ENCODE results near the gene EOLA2.

Gene EOLA2

DNA sequence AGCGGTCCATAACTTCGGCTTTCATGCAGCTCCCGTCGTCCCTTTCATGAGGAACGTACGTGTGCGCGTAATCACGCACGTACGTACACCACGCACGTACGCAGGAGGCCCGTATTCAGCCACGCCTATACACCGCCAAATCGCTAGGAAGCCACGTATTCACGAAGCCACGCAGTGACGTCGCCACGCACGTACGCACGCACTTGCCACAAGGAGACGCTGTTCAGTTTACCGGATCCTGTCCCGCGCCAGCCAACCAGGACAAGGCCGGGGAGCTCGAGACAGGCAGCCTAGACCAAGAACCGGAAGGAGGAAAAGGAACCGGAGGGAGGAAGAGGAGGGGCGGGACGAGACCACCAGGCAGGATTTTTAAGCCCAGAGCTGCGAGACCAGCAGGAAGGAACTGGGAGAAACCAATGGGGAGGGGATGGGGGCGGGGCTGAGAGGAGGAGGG lies at the start of gene EOLA2:
Gene EOLA2 (minus strand): TSS at position 65 of the 454 bp plus-strand sequence. CDS start 4,617 bp downstream, outside the sequence.
- DNase-seq (ENCODE audit: extremely low read depth, low read depth) = peak; percentile 94
- peak within 1 kb of the TSS; percentile 88 for H3K4me3 ChIP-seq (replicated peaks; ENCODE audit: low read depth, low read length)
- TF ChIP-seq, protein P1, sequence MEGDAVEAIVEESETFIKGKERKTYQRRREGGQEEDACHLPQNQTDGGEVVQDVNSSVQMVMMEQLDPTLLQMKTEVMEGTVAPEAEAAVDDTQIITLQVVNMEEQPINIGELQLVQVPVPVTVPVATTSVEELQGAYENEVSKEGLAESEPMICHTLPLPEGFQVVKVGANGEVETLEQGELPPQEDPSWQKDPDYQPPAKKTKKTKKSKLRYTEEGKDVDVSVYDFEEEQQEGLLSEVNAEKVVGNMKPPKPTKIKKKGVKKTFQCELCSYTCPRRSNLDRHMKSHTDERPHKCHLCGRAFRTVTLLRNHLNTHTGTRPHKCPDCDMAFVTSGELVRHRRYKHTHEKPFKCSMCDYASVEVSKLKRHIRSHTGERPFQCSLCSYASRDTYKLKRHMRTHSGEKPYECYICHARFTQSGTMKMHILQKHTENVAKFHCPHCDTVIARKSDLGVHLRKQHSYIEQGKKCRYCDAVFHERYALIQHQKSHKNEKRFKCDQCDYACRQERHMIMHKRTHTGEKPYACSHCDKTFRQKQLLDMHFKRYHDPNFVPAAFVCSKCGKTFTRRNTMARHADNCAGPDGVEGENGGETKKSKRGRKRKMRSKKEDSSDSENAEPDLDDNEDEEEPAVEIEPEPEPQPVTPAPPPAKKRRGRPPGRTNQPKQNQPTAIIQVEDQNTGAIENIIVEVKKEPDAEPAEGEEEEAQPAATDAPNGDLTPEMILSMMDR (IDR thresholded peaks at IDR 0.05; ENCODE audit: low read depth, low read length, missing control alignments) = peak; percentile 60

DNA sequence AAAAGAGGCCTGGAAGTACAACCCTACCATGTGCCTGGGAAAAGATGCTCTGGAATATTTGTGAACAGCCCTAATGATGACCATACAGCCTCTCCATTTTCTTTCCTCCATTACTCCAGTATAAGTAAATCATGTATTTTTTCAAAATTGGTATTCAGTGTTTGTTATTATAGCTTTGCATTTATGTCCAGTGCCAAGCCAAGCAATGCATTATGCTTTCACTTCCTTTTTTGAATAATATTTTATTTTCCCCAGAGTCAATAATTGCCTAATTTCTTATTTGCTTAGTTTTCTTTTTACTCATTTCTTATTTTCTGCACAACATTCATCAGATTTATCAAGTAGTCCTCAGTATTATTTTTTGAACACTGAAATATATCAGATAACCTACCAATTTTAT lies 49.3 kb upstream of the EOLA2 start:
- TF ChIP-seq, protein P1 (IDR thresholded peaks at IDR 0.05; ENCODE audit: low read depth, low read length, missing control alignments) = no peak
- DNase-seq (ENCODE audit: extremely low read depth, low read depth) = no peak

DNA sequence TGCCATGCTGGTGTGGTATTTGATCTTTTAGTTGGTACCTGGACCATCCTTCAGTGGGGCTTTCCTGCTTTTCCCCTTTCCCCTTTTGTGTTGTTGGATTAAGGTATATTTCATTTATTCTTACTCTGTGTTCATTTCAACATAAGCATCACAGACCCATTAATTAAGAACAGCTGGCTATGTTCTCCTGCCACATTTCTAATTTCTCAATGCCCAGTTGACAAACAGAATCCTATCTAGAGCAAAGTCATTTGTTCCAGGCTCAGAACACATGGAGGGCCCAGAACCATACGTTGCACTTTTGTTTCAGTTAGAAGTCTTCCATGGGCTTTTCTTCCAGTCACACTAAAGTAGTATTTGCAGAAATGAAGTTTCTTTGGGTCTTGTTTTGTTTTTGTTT lies 46.1 kb upstream of the EOLA2 start:
- no peak for DNase-seq (ENCODE audit: extremely low read depth, low read depth)
- TF ChIP-seq, protein P1 (IDR thresholded peaks at IDR 0.05; ENCODE audit: low read depth, low read length, missing control alignments) = no peak
- no peak overlapping the region for H3K4me3 ChIP-seq (replicated peaks; ENCODE audit: low read depth, low read length)

More for the DNA sequence above, 49.3 kb upstream of the EOLA2 start:
- H3K4me3 ChIP-seq (replicated peaks; ENCODE audit: low read depth, low read length) = no peak overlapping the region

DNA sequence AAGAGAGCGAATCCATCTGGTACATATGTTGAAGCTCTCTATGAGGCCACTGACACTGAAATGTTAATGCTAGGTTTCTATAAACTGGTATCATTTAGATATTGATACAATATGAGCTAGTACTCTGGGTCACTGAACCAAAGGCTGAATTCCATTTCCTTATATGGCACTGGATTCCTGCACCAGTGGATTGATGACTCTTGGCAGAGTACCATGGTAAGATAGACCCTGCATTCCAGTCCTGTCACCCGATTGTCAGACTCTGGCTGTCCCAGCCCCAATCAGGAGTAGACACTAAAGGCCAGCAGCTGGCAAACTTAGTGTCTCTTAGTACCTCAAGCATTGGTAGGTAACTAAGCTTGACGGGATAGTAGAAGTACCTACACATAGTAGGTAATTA lies 44.0 kb upstream of the EOLA2 start:
- TF ChIP-seq, protein P1 (IDR thresholded peaks at IDR 0.05; ENCODE audit: low read depth, low read length, missing control alignments) = no peak
- no peak overlapping the region for H3K4me3 ChIP-seq (replicated peaks; ENCODE audit: low read depth, low read length)
- no peak for DNase-seq (ENCODE audit: extremely low read depth, low read depth)

DNA sequence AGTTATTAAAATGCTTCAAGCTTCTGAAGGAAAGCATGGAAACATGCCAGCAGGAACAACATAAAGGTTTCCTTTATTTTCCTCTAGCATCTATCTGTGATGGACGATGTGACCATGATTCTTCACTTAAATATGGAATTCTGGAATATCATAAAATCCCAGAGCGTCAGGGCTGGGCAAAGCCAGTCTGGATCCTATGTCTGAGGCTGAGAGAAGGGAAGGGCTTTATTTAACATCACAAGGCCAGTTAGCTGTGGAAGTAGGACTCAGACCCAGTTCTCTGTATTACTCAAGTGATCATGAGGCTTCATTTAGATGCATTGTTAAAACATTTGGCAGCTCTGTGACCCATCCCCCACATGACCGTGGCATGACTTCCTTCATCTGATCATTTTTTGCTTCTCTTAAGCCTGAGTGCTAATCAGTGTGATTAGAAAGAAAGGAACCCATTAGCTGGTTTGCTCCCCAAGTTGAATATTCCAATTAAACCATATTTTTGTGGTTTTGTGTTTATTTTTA lies 40.9 kb upstream of the EOLA2 start:
- H3K4me3 ChIP-seq (replicated peaks; ENCODE audit: low read depth, low read length) = no peak overlapping the region
- no peak for DNase-seq (ENCODE audit: extremely low read depth, low read depth)
- TF ChIP-seq, protein P1 (IDR thresholded peaks at IDR 0.05; ENCODE audit: low read depth, low read length, missing control alignments) = no peak

DNA sequence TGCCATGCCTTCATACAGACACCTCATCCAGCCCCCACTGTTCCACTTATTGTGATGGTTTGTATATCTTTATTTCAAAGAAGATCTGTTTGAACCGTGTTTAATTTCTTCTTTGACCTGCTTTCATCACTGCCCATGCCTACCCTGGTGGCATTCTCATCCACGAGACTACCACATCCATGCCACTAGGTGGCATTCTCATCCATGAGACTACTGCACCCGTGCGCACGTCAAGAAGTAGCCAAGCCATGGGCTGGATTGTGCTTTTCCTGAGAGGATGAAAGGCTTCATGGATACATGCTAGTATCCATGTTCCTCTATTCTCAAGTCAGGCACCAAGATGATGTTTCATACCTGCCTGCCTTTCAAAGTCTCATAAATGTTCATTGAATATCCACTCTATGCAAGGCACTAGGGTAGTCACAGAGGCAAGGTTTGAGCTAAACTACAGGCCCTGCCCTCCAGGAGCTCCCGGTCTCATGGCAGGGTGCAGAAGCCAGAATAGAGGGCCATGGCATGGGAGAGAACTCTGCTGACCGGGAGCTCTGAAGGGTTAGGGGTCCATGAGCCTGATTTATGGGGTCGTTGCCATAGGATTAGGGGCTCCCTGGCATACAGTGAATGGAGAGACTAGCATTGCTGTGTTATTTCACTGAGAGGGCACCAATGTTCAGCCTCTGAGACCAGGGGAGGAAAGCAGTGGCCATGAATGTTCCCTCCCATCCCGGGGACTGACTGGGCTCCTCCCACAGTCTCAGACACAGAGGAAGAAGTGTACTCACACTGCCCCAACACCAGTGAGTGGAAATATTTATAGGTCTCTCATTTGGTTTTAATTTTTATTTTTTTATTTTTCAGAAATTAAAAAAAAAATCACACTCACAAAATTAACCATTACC lies 24.8 kb upstream of the EOLA2 start:
- TF ChIP-seq, protein P1 (IDR thresholded peaks at IDR 0.05; ENCODE audit: low read depth, low read length, missing control alignments) = peak; percentile 62
- no peak overlapping the region for H3K4me3 ChIP-seq (replicated peaks; ENCODE audit: low read depth, low read length)
- DNase-seq (ENCODE audit: extremely low read depth, low read depth) = peak; percentile 27
